Fibroblast of lung (primary cell): ENCODE measurements around the gene CHTOP. TPM values are rescaled to one million over a fixed set of nuclear protein-coding genes. Genes with fewer than 3 reads are reported as not detected.

Experiments used
- DNase-seq, 2 donors: peaks; one replicate each; pipeline versions ENCODE4 v3.0.0 to v3.0.0-alpha.2; 2010; ENCODE audit warnings: low read depth in 2 of 2
- H2AFZ ChIP-seq: 2 replicates; pipeline ENCODE4 v1.5.1; 2012; ENCODE audit warnings: low read length, control low read depth, inconsistent platforms
- H3K27ac ChIP-seq: 2 replicates; pipeline ENCODE4 v1.5.1; 2011; ENCODE audit warnings: low read length, control low read depth; ENCODE audit not compliant: insufficient read depth
- H3K27me3 ChIP-seq: 2 replicates; pipeline ENCODE4 v1.5.1; 2011; ENCODE audit warnings: mild to moderate bottlenecking, low read length; ENCODE audit not compliant: control insufficient read depth, insufficient read depth
- H3K36me3 ChIP-seq: 2 replicates; pipeline ENCODE4 v1.5.1; 2011; ENCODE audit warnings: low read length; ENCODE audit not compliant: control insufficient read depth, insufficient read depth
- H3K4me1 ChIP-seq: 2 replicates; pipeline ENCODE4 v1.5.1; 2011; ENCODE audit warnings: low read length; ENCODE audit not compliant: control insufficient read depth, insufficient read depth; ENCODE audit errors: extremely low read depth
- H3K4me2 ChIP-seq: 2 replicates; pipeline ENCODE4 v1.5.1; 2011; ENCODE audit warnings: low read length, control low read depth; ENCODE audit not compliant: insufficient read depth; ENCODE audit errors: extremely low read depth
- H3K4me3 ChIP-seq, 4 experiments: fragments of 200-600 bp in 1 of 4; sonication (generic) in 1 of 4; replicated peaks in 1 of 4; 2 replicates each; pipeline ENCODE4 v1.5.1; 2011 to 2016; ENCODE audit warnings: low read length in 4 of 4, low read depth in 3 of 4, mild to moderate bottlenecking in 3 of 4, control low read depth in 2 of 4, inconsistent platforms in 1 of 4, mixed read lengths in 1 of 4; ENCODE audit not compliant: insufficient read depth in 1 of 4; ENCODE audit errors: control extremely low read depth in 1 of 4
- H3K79me2 ChIP-seq: 2 replicates; pipeline ENCODE4 v1.5.1; 2012; ENCODE audit warnings: mild to moderate bottlenecking, low read length, inconsistent platforms; ENCODE audit not compliant: control insufficient read depth, insufficient read depth
- H3K9ac ChIP-seq: 2 replicates; pipeline ENCODE4 v1.5.1; 2011; ENCODE audit warnings: mild to moderate bottlenecking, low read length, control low read depth; ENCODE audit not compliant: insufficient read depth
- H3K9me3 ChIP-seq: 2 replicates; pipeline ENCODE4 v1.5.1; 2012; ENCODE audit warnings: low read depth, low read length; ENCODE audit not compliant: control insufficient read depth, insufficient read depth
- H4K20me1 ChIP-seq: 2 replicates; pipeline ENCODE4 v1.5.1; 2011; ENCODE audit warnings: low read length; ENCODE audit not compliant: control insufficient read depth, insufficient read depth; ENCODE audit errors: extremely low read depth
- EZH2 ChIP-seq: IDR thresholded peaks from 2 replicates; pipeline ENCODE4 v1.5.1; 2012; ENCODE audit warnings: low read length, control low read depth, mild to moderate bottlenecking; ENCODE audit errors: missing control alignments
- polyA plus RNA-seq, 2 donors: library from polyadenylated mRNA; depleted of rRNA in 1 of 2; stranded (reverse) in 1 of 2; unstranded in 1 of 2; fragments of >200 nt; gene quantifications; 2 replicates each; pipeline ENCODE4 v1.2.1, GENCODE V29; 2011 to 2012; ENCODE audit warnings: missing spikeins in 1 of 2
- total RNA-seq: library from RNA; depleted of rRNA; stranded (reverse); fragments of >200 nt; gene quantifications from 2 replicates; pipeline ENCODE4 v1.2.1, GENCODE V29; 2014
- TF ChIP-seq, protein P1 (sequence below), 2 donors: IDR thresholded peaks in 1 of 2; conservative IDR thresholded peaks in 1 of 2; 1 replicate in 1 of 2; 2 replicates in 1 of 2; pipeline ENCODE4 v1.5.1; 2011 to 2012; ENCODE audit warnings: low read length in 2 of 2, control low read depth in 1 of 2, inconsistent platforms in 1 of 2, low read depth in 1 of 2, mild to moderate bottlenecking in 1 of 2

The CHTOP gene
- total and polyA plus RNA-seq, 2 donors (not counting 1 experiment from before 2014, with no cell fraction given): 34.0 to 47.6 TPM

DNA sequence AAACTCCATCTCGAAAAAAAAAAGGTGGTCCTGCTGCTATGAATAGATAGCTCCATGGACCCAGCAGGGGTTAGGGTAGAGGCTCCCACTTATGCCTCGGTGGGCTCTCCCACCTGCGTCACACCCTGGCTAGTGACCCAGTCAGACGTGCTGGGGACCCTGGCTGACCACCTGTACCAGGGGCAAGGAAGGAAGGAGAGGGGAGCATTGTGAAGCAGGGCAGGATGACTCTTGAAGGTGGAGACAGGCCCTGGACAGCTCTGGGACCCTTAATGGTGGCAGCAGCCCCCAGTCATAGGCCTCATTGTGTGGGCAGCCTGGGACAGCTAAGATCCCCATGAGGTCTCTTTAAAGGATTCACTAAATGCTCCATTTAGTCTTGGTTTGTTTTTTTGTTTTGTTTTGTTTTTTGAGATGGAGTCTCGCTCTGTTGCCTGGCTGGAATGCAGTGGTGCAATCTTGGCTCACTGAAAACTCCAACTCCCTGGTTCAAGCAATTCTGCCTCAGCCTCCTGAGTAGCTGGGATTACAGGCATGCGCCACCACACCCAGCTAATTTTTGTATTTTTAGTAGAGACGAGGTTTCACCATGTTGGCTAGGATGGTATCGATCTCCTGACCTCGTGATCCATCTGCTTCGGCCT lies 14.3 kb downstream of the CHTOP start:
- Histone ChIP-seq H3K4me2 (no peak overlapping the region), H3K79me2 (no peaks in the 10 kb centered on the region), H3K4me1 (peaks cover 3% of the 10 kb centered on the region), H3K4me3 (no peak overlapping the region), H3K27me3 (no peaks in the 10 kb centered on the region), H3K27ac (no peak overlapping the region), H3K9me3 (no peaks in the 10 kb centered on the region), H2AFZ (no peak overlapping the region), H3K9ac (no peak overlapping the region), H4K20me1 (no peaks in the 10 kb centered on the region), H3K36me3 (peaks cover 5% of the 10 kb centered on the region)
- no peak for DNase-seq
- TF ChIP-seq EZH2: no peak
- TF ChIP-seq, protein P1, sequence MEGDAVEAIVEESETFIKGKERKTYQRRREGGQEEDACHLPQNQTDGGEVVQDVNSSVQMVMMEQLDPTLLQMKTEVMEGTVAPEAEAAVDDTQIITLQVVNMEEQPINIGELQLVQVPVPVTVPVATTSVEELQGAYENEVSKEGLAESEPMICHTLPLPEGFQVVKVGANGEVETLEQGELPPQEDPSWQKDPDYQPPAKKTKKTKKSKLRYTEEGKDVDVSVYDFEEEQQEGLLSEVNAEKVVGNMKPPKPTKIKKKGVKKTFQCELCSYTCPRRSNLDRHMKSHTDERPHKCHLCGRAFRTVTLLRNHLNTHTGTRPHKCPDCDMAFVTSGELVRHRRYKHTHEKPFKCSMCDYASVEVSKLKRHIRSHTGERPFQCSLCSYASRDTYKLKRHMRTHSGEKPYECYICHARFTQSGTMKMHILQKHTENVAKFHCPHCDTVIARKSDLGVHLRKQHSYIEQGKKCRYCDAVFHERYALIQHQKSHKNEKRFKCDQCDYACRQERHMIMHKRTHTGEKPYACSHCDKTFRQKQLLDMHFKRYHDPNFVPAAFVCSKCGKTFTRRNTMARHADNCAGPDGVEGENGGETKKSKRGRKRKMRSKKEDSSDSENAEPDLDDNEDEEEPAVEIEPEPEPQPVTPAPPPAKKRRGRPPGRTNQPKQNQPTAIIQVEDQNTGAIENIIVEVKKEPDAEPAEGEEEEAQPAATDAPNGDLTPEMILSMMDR (conservative IDR thresholded peaks at IDR 0.05 in 1 of 2, IDR thresholded peaks at IDR 0.05 in 1 of 2; ENCODE audit: low read depth in 1 of 2, low read length in 2 of 2): no peak

DNA sequence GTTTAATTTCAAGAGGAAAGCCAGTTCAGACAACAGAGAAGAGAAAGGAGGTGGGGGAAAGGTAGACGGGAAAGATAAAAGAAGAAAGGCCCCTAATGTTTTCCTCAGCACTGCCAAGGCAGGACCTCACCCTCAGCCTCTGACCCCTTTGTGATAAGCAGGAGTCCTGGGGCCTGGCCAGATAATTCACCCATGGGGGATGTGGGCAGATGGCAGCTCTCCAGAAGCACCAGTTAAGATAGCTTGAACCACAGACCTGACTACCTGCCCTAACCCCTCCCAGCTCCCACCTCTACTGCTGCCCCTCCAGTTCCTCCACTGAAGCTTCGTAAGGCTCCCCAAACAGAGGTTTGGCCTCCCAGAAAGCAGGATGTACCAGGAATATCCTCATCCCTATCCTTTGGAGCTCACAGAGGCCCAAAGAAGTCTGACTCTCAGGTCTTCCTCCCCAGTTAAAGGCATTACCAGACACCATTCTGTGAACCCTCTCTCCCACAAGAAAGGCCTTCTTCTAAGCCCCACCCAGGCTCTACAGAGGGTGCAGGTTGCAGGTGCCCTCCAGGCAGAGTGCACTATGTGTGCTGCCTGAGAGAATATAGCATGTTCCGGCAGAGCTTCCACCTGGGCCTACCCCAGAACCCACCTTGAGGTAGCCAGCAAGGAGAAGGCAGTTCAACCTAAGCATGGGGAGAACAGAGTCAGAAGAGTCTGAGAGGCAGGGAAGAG lies 15.4 kb downstream of the CHTOP start:
- no peak overlapping the region for H3K4me2 ChIP-seq
- TF ChIP-seq EZH2: no peak
- TF ChIP-seq, protein P1 (conservative IDR thresholded peaks at IDR 0.05 in 1 of 2, IDR thresholded peaks at IDR 0.05 in 1 of 2; ENCODE audit: low read depth in 1 of 2, low read length in 2 of 2): no peak
- H3K79me2 ChIP-seq: no peaks in the 10 kb centered on the region
- no peak overlapping the region for H2AFZ ChIP-seq
- H3K9ac ChIP-seq: no peak overlapping the region
- peaks cover 2% of the 10 kb centered on the region for H3K36me3 ChIP-seq
- H4K20me1 ChIP-seq: no peaks in the 10 kb centered on the region
- no peak for DNase-seq
- no peak overlapping the region for H3K4me3 ChIP-seq
- H3K27ac ChIP-seq: no peak overlapping the region
- no peaks in the 10 kb centered on the region for H3K27me3 ChIP-seq
- H3K4me1 ChIP-seq: peaks cover 3% of the 10 kb centered on the region
- H3K9me3 ChIP-seq: no peaks in the 10 kb centered on the region

DNA sequence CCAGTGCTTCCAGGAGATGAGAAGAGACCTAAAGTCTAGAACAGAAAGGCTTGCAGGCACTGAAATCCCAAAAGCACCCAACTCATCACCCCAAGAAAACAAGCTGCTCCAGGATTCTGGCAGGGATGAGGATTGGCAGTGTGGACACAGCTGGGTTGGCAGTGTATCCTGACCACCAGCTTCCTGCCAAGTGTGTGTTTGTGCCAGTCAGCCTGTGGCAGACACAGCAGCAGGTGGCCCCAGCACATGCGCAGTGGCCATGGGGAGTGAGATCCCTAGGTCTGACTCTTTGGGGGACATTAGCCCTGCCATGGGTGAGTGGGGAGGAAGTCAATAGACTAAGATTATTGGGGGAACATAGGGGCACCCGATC lies 16.0 kb downstream of the CHTOP start:
- Histone ChIP-seq H3K9ac (no peak overlapping the region), H3K9me3 (no peaks in the 10 kb centered on the region), H4K20me1 (no peaks in the 10 kb centered on the region), H3K4me1 (peaks cover 3% of the 10 kb centered on the region), H2AFZ (no peak overlapping the region), H3K4me3 (no peak overlapping the region), H3K4me2 (no peak overlapping the region), H3K27me3 (no peaks in the 10 kb centered on the region), H3K36me3 (peaks cover 2% of the 10 kb centered on the region), H3K27ac (no peak overlapping the region), H3K79me2 (no peaks in the 10 kb centered on the region)
- no peak for DNase-seq
- no peak for TF ChIP-seq EZH2
- TF ChIP-seq, protein P1 (conservative IDR thresholded peaks at IDR 0.05 in 1 of 2, IDR thresholded peaks at IDR 0.05 in 1 of 2; ENCODE audit: low read depth in 1 of 2, low read length in 2 of 2): no peak
